K562 (cell line): ENCODE measurements around the gene COX19. TPM values are rescaled to one million over a fixed set of nuclear protein-coding genes. Genes with fewer than 3 reads are reported as not detected.

Experiments used
- ARID2 ChIP-seq: fragments of 450-650 bp; IDR thresholded peaks from 2 replicates; pipeline ENCODE4 v1.6.1; 2017; ENCODE audit warnings: antibody characterized with exemption, mild to moderate bottlenecking
- MCM7 ChIP-seq, 2 experiments: fragments of 450-650 bp; IDR thresholded peaks; 2 replicates each; pipeline ENCODE4 v1.6.1; 2016 to 2018
- NCOA6 ChIP-seq: fragments of 450-650 bp; IDR thresholded peaks from 2 replicates; pipeline ENCODE4 v1.6.1; 2017; ENCODE audit warnings: mild to moderate bottlenecking
- ZFX ChIP-seq: sonication (generic); formaldehyde crosslinking; IDR thresholded peaks from 2 replicates; pipeline ENCODE4 v1.8.0; 2022; ENCODE audit warnings: mild to moderate bottlenecking, missing genetic modification reagents, moderate library complexity
- ZNF24 ChIP-seq: fragments of 450-650 bp; IDR thresholded peaks from 2 replicates; pipeline ENCODE4 v1.6.1; 2016
- ZNF384 ChIP-seq: IDR thresholded peaks from 2 replicates; pipeline ENCODE4 v1.6.1; 2012; ENCODE audit warnings: low read depth, low read length, improper control_type of control experiment
- ZNF444 ChIP-seq: fragments of 250-450 bp; sonication (Bioruptor Pico); IDR thresholded peaks from 2 replicates; pipeline ENCODE4 v1.4.0; 2020; ENCODE audit warnings: mild to moderate bottlenecking, moderate library complexity
- polyA plus RNA-seq, 8 experiments: library from polyadenylated mRNA; depleted of rRNA in 4 of 8; stranded (reverse) in 5 of 8; unstranded in 3 of 8; fragments of >200 nt; fragmentation: Nextera tagmentation in 2 of 8; fragmentation: Illumina TruSeq in 1 of 8; extraction: Ambion mirVana in 2 of 8; extraction: Trizol in 1 of 8; gene quantifications; 2 replicates each; pipeline versions ENCODE4 v1.2.1 to v1.2.3, GENCODE V29; 2011 to 2014; ENCODE audit warnings: inconsistent platforms in 1 of 8, missing spikeins in 1 of 8
- total RNA-seq, 7 experiments: library from RNA; depleted of rRNA in 6 of 7; stranded (reverse); fragments of >200 nt in 6 of 7; fragmentation: Illumina TruSeq in 2 of 7; extraction: Trizol in 2 of 7; gene quantifications; 2 replicates each; pipeline versions ENCODE4 v1.2.1 to v1.2.3, GENCODE V29; 2011 to 2021; ENCODE audit warnings: low replicate concordance in 1 of 7
- TF ChIP-seq, protein P1 (sequence below): IDR thresholded peaks from 2 replicates; pipeline ENCODE4 v1.6.1; 2011; ENCODE audit warnings: borderline replicate concordance, low read depth, mild to moderate bottlenecking, moderate library complexity, low read length; ENCODE audit not compliant: insufficient read depth, poor library complexity, severe bottlenecking
- TF ChIP-seq, protein P2 (sequence below): fragments of 150-350 bp; conservative IDR thresholded peaks from 2 replicates; pipeline ENCODE4 v1.6.1; 2014; ENCODE audit warnings: low read length
- TF ChIP-seq, protein P3 (sequence below): IDR thresholded peaks from 3 replicates; pipeline ENCODE4 v1.6.1; 2011; ENCODE audit warnings: borderline replicate concordance, mild to moderate bottlenecking; ENCODE audit not compliant: insufficient read length, insufficient read depth
- TF ChIP-seq, protein P4 (sequence below), 3 experiments: fragments of 200-800 bp in 1 of 3; fragments of 250-450 bp in 1 of 3; fragments of 450-650 bp in 1 of 3; sonication (Bioruptor Pico) in 1 of 3; sonication (Bioruptor generic) in 1 of 3; formaldehyde crosslinking in 1 of 3; IDR thresholded peaks; 2 replicates each; pipeline versions ENCODE4 v1.6.1 to v1.8.0; 2016 to 2022; ENCODE audit warnings: mild to moderate bottlenecking in 2 of 3, missing genetic modification characterization in 2 of 3, missing compliant biosample characterization in 1 of 3, moderate library complexity in 1 of 3
- TF ChIP-seq, protein P5 (sequence below): fragments of 450-650 bp; formaldehyde crosslinking; IDR thresholded peaks from 2 replicates; pipeline ENCODE4 v1.4.0; 2020; ENCODE audit warnings: mild to moderate bottlenecking, moderate library complexity
- TF ChIP-seq, protein P6 (sequence below): IDR thresholded peaks from 2 replicates; pipeline ENCODE4 v1.6.1; 2014; ENCODE audit warnings: antibody characterized with exemption

Gene COX19
- total and polyA plus RNA-seq, 9 of the 15 experiments (the other 6 are each of a cell fraction or from before 2014, with no cell fraction given), result 5.2 to 10.5 (median 7.9) TPM

DNA sequence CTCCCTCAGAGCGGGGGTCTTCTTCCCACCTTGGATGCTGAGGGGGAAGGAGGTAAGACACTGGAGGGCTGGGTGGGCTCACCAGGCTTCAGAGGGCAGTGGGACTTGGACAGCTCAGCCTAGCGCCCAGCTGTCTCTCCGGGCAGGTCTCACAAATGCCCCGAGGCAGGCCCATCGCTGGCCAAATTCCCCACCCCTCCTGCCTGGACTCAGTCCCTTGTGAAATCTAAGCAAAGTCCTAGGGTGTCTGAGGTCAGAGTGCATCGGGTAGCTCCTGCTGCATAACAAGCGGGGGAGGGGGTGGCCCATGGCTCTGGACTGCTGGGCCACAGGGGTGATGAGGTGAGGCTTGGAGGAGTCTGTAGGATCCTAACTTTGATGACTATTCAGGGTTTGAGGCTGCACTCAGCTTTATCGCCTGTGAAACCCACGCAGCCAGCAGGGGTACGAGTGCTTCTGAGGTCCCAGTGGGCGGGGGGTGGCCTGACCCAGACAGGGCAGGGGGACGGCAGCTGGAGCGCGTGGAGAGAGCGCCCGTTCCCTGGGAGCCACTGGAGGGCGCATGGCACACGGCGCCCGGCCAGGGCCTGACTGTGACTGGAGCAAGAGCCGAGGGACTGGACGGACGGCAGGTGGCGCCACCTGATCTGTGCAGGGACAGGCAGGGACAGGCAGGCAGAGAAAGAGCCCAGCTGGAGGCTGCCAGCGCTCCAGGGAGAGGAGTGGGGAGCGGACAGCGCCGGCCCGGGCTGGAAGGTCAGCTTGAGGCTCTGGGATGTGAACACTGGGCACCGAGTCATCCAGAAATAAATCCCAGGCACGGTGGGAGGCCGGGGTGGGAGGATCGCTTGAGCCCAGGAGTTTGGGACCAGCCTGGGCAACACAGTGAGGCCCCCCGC, 17.6 kb upstream of the COX19 start (continued):
- TF ChIP-seq ARID2 (peak; percentile 100), ZNF24 (peak; percentile 20; the same call in 1 of the 2 replicates), NCOA6 (no peak), MCM7 (IDR thresholded peaks at IDR 0.05) (no peak), ZNF384 (0 out of 2 replicates have a peak, but pooled peaks have one; percentile 55), ZFX (CRISPR knock-in tag) (peak; percentile 48; the same call in 1 of the 2 replicates), ZNF444 (no peak)
- TF ChIP-seq, protein P1, sequence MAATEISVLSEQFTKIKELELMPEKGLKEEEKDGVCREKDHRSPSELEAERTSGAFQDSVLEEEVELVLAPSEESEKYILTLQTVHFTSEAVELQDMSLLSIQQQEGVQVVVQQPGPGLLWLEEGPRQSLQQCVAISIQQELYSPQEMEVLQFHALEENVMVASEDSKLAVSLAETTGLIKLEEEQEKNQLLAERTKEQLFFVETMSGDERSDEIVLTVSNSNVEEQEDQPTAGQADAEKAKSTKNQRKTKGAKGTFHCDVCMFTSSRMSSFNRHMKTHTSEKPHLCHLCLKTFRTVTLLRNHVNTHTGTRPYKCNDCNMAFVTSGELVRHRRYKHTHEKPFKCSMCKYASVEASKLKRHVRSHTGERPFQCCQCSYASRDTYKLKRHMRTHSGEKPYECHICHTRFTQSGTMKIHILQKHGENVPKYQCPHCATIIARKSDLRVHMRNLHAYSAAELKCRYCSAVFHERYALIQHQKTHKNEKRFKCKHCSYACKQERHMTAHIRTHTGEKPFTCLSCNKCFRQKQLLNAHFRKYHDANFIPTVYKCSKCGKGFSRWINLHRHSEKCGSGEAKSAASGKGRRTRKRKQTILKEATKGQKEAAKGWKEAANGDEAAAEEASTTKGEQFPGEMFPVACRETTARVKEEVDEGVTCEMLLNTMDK, result peak; percentile 90
- TF ChIP-seq, protein P2, sequence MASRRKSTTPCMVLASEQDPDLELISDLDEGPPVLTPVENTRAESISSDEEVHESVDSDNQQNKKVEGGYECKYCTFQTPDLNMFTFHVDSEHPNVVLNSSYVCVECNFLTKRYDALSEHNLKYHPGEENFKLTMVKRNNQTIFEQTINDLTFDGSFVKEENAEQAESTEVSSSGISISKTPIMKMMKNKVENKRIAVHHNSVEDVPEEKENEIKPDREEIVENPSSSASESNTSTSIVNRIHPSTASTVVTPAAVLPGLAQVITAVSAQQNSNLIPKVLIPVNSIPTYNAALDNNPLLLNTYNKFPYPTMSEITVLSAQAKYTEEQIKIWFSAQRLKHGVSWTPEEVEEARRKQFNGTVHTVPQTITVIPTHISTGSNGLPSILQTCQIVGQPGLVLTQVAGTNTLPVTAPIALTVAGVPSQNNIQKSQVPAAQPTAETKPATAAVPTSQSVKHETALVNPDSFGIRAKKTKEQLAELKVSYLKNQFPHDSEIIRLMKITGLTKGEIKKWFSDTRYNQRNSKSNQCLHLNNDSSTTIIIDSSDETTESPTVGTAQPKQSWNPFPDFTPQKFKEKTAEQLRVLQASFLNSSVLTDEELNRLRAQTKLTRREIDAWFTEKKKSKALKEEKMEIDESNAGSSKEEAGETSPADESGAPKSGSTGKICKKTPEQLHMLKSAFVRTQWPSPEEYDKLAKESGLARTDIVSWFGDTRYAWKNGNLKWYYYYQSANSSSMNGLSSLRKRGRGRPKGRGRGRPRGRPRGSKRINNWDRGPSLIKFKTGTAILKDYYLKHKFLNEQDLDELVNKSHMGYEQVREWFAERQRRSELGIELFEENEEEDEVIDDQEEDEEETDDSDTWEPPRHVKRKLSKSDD, result 0 out of 2 replicates have a peak, but pooled peaks have one; percentile 58
- TF ChIP-seq, protein P3, sequence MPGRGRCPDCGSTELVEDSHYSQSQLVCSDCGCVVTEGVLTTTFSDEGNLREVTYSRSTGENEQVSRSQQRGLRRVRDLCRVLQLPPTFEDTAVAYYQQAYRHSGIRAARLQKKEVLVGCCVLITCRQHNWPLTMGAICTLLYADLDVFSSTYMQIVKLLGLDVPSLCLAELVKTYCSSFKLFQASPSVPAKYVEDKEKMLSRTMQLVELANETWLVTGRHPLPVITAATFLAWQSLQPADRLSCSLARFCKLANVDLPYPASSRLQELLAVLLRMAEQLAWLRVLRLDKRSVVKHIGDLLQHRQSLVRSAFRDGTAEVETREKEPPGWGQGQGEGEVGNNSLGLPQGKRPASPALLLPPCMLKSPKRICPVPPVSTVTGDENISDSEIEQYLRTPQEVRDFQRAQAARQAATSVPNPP, result no peak
- TF ChIP-seq, protein P4, sequence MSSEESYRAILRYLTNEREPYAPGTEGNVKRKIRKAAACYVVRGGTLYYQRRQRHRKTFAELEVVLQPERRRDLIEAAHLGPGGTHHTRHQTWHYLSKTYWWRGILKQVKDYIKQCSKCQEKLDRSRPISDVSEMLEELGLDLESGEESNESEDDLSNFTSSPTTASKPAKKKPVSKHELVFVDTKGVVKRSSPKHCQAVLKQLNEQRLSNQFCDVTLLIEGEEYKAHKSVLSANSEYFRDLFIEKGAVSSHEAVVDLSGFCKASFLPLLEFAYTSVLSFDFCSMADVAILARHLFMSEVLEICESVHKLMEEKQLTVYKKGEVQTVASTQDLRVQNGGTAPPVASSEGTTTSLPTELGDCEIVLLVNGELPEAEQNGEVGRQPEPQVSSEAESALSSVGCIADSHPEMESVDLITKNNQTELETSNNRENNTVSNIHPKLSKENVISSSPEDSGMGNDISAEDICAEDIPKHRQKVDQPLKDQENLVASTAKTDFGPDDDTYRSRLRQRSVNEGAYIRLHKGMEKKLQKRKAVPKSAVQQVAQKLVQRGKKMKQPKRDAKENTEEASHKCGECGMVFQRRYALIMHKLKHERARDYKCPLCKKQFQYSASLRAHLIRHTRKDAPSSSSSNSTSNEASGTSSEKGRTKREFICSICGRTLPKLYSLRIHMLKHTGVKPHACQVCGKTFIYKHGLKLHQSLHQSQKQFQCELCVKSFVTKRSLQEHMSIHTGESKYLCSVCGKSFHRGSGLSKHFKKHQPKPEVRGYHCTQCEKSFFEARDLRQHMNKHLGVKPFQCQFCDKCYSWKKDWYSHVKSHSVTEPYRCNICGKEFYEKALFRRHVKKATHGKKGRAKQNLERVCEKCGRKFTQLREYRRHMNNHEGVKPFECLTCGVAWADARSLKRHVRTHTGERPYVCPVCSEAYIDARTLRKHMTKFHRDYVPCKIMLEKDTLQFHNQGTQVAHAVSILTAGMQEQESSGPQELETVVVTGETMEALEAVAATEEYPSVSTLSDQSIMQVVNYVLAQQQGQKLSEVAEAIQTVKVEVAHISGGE (CRISPR knock-in tag; IDR thresholded peaks at IDR 0.05), result no peak
- TF ChIP-seq, protein P5, sequence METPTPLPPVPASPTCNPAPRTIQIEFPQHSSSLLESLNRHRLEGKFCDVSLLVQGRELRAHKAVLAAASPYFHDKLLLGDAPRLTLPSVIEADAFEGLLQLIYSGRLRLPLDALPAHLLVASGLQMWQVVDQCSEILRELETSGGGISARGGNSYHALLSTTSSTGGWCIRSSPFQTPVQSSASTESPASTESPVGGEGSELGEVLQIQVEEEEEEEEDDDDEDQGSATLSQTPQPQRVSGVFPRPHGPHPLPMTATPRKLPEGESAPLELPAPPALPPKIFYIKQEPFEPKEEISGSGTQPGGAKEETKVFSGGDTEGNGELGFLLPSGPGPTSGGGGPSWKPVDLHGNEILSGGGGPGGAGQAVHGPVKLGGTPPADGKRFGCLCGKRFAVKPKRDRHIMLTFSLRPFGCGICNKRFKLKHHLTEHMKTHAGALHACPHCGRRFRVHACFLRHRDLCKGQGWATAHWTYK (CRISPR knock-in tag), result 0 out of 2 replicates have a peak, but pooled peaks have one; percentile 33
- TF ChIP-seq, protein P6, sequence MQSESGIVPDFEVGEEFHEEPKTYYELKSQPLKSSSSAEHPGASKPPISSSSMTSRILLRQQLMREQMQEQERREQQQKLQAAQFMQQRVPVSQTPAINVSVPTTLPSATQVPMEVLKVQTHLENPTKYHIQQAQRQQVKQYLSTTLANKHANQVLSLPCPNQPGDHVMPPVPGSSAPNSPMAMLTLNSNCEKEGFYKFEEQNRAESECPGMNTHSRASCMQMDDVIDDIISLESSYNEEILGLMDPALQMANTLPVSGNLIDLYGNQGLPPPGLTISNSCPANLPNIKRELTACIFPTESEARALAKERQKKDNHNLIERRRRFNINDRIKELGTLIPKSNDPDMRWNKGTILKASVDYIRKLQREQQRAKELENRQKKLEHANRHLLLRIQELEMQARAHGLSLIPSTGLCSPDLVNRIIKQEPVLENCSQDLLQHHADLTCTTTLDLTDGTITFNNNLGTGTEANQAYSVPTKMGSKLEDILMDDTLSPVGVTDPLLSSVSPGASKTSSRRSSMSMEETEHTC, result peak; percentile 57; the same call in 1 of the 2 replicates
